HG03354 (cell line): ENCODE results near the gene BMERB1.

Source experiments
- ATAC-seq: cut with Tn5 transposase; IDR thresholded peaks from one replicate; pipeline ENCODE4 v1.9.1; 2021; ENCODE audit warnings: mild to moderate bottlenecking; ENCODE audit not compliant: unreplicated experiment, poor library complexity, severe bottlenecking

Gene BMERB1

GRCh38 chr16:15491411-15491810, 57.0 kb downstream of the BMERB1 start:
- no peak for ATAC-seq

GRCh38 chr16:15492091-15492740, 57.8 kb downstream of the BMERB1 start:
- no peak for ATAC-seq

- ATAC-seq = no peak
These were observed 59.2 kb downstream of the BMERB1 start for GRCh38 chr16:15493466-15494180.

GRCh38 chr16:15494236-15494635, 59.8 kb downstream of the BMERB1 start:
- no peak for ATAC-seq

GRCh38 chr16:15495898-15496297, 61.5 kb downstream of the BMERB1 start:
- no peak for ATAC-seq

GRCh38 chr16:15498427-15499175, 64.2 kb downstream of the BMERB1 start:
- no peak for ATAC-seq

GRCh38 chr16:15502041-15502725, 67.8 kb downstream of the BMERB1 start:
- ATAC-seq = no peak

GRCh38 chr16:15506441-15506840, 72.1 kb downstream of the BMERB1 start:
- ATAC-seq = no peak

GRCh38 chr16:15507301-15507958, 73.0 kb downstream of the BMERB1 start:
- ATAC-seq = no peak

- no peak for ATAC-seq
These were observed 73.7 kb downstream of the BMERB1 start for GRCh38 chr16:15507959-15508627.

GRCh38 chr16:15509051-15509592, 74.7 kb downstream of the BMERB1 start:
- ATAC-seq = no peak

- no peak for ATAC-seq
These were observed 75.5 kb downstream of the BMERB1 start for GRCh38 chr16:15509593-15510535.

- no peak for ATAC-seq
These were observed 76.6 kb downstream of the BMERB1 start for GRCh38 chr16:15510992-15511391.

- no peak for ATAC-seq
These were observed 77.5 kb downstream of the BMERB1 start for GRCh38 chr16:15511759-15512487.

- ATAC-seq = no peak
These were observed 78.8 kb downstream of the BMERB1 start for GRCh38 chr16:15513156-15513555.

- no peak for ATAC-seq
These were observed 81.6 kb downstream of the BMERB1 start for GRCh38 chr16:15515992-15516391.

- ATAC-seq = no peak
These were observed 82.2 kb downstream of the BMERB1 start for GRCh38 chr16:15516609-15517008.
